Measurements from ENCODE around the gene SPOUT1. TPM values are rescaled to one million over a fixed set of nuclear protein-coding genes. Genes with fewer than 3 reads are reported as not detected.
"Not testable (repeated sequence)": the region's sequence is repeated elsewhere in the genome, so short reads cannot be mapped to it uniquely, and the experiment has no call there.

The SPOUT1 gene, protein sequence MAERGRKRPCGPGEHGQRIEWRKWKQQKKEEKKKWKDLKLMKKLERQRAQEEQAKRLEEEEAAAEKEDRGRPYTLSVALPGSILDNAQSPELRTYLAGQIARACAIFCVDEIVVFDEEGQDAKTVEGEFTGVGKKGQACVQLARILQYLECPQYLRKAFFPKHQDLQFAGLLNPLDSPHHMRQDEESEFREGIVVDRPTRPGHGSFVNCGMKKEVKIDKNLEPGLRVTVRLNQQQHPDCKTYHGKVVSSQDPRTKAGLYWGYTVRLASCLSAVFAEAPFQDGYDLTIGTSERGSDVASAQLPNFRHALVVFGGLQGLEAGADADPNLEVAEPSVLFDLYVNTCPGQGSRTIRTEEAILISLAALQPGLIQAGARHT
- 35.0 TPM for total RNA-seq
- long read RNA-seq, full-length matches to known transcripts, result 100 of 146 reads
- long read RNA-seq, partial matches to known transcripts, result 7 of 146 reads
- long read RNA-seq, other reads (novel, unspliced or antisense), result 39 of 146 reads

DNA sequence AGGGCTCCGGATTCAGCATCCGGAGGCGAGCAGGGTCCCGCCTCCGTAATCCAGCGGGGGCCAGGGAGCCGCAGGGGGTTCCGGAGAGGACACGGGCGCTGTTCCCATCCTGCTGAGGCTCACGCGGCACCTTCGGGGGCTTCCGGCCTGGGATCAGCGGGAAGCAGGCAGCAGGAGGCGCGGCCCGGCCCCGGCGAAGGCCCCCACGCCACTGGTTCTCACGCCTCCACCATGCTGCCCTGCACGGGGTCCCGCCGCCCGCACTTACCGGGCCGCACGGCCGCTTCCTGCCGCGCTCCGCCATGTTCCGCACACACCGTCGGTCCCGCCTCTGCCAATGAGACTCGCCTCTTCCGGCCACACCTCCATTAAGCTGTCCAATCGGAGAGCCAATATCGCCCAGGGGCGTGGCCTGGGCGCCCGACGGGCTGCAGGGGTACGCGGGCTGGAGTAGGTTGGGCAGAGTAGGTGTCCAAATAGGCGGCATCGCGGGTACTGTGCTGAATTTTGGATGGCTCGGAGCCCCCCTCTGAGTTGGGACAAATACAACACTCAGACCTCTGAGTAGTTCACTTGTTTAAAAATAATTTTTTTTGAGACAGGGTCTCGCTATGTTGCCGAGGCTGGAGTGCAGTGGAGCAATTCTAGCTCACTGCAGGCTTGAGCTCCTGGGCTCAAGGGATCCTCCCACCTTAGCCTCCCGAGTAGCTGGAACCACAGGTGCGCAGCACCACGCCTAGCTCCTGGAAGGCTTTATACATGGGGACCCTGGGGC lies at the start of gene SPOUT1:
TSS of gene SPOUT1 (minus strand) at position 318 of the 775 bp plus-strand sequence. CDS start at position 304, 14 bp downstream.
- DNase-seq (ENCODE audit: low spot score), result peak; percentile 97

DNA sequence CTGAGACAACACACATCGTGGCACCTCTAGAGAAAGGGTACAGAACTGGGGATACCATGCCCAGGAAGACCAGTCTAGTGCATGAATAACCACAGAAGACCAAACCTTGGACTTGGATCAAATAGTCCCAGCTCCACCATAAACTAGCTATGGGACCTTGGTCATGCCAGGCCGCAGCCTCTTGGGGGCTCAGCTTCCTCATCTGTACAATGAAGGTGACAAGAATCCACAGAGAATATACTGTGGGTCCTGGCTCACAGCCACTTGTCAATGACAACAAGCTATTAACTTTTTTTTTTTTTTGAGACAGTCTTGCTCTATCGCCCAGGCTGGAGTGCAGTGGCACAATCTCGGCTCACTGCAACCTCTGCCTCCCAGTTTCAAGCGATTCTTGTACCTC lies 48.3 kb upstream of the SPOUT1 start:
- no peak for DNase-seq (ENCODE audit: low spot score)

DNA sequence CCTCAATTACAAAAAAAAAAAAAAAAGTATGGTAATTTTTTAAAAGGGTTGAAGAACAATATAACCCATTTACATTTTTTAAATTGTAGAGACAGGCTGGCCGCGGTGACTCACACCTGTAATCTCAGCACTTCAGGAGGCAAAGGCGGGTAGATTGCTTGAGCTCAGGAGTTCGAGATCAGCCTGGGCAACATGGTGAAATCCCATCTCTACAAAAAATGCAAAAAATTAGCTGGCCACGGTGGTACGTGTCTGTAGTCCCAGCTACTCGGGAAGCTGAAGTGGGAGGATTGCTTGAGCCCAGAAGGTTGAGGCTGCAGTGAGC lies 41.3 kb upstream of the SPOUT1 start:
- not testable (repeated sequence) for DNase-seq (ENCODE audit: low spot score)

DNA sequence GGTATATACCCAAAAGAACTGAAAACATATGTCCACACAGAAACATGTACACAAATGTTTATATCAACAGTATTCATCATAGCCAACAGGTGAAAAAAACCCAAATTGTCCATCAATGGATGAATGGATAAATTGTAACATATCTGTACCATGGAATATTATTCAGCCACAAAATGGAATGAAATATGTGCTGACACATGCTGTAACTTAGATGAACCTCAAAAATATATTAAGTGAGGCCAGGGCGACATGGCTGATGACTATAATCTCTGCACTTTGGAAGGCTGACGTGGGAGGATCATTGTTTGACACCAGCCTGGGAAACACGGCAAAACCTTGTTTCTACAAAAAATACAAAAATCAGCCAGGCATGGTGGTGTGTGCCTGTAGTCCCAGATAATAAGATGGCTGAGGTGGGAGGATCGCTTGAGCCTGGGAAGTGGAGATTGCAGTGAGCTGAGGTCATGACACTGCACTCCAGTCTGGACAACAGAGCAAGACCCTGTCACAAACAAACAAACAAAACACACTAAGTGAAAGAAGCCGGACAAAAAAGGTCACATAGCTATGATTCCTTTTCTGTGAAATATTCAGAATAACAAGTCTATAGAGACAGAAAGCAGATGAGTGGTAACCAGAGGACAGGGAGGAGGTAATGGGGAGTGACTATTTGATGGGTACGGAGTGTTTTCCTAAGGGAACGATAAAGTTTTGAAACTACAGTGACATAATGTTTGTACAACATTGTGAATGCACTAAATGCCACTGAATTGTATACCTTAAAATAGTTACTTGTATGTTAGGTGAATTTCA lies 40.7 kb upstream of the SPOUT1 start:
- no peak for DNase-seq (ENCODE audit: low spot score)

DNA sequence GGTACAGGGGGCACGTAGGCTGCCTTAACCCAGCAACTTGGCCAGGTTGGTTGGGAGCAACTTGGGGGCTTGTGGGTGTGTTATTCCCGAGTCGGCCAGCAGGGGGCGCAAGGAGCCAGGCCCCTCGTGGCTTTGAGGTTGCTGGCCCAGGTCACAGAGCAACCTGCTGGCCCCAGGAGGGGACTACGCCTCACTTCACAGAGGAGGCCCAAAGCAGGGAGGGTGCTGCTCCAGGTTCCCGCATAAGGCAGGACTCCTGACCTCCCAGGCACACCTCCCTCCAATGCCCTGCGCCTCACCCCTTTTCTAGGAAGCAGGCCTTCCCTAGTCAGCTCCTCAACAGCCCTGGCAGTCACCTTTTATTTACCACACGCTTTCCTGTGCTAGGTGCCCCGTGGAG lies 34.1 kb upstream of the SPOUT1 start:
- DNase-seq (ENCODE audit: low spot score), result peak; percentile 93

DNA sequence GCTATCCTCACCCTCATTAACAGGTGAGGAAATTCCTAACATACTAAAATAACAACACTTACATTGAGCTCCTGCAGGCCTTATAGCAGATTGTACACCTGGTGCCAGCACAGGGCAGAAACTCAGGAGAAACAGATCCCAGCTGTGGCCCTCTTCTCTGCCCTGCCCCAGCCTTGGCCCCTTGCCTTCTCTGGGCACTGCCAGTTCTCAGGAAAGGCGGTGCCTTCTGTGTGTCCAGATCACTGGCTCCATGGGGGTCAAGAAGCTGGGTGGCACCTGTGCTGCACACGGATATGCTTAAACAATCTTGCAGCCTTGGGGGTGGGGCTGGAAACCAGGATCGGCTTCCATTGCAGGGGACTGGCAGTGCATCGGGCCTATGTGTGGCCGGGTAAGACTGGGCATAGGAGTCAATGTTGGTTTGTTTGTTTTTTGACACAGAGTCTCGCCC lies 32.8 kb upstream of the SPOUT1 start:
- no peak for DNase-seq (ENCODE audit: low spot score)

DNA sequence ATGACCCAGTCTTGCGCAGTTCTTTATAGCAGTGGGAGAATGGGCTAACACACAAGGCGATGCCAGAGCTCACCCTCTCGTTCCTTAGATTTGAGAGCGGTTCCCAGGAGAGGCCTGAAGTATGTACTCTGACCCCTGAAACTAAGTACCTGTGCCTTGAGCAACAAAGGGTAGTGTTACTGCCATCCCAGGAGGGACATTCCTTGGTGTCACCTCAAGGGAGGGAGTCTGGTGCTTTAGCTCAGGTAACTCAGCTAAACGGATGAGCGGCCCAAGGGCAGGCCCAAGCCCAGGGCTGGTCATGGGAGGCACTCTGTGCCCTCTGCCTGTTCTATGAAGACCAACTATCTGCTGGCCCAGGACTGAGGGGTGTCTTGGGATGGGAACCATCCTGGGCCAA lies 31.9 kb upstream of the SPOUT1 start:
- no peak for DNase-seq (ENCODE audit: low spot score)

DNA sequence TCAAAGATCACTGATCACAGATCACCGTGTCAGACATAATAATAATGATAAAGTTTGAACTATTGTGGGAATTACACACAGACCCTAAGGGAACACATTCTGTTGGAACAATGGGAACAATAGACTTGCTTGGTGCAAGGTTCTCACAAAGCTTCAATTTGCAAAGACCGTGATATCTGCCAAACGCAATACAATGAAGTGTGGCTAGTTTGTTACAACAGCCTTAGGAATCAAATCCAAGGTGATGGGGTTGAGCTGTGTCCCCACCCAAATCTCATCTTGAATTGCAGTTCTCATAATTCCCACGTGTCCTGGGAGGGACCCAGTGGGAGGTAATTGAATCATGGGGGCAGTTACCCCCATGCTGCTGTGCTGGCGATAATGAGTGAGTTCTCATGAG lies 31.3 kb upstream of the SPOUT1 start:
- DNase-seq (ENCODE audit: low spot score), result no peak

DNA sequence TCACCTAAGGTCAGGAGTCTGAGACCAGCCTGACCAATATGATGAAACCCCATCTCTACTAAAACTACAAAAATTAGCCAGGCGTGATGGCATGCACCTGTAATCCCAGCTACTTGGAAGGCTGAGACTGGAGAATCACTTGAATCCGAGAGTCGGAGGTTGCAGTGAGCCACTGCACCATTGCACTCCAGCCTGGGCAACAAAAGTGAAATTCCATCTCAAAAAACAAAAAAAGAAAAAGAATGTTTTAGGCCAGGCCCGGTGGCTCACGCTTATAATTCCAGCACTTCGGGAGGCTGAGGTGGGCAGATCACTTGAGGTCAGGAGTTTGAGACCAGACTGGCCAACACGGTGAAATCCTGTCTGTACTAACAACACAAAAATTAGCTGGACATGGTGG lies 28.9 kb upstream of the SPOUT1 start:
- DNase-seq (ENCODE audit: low spot score), result not testable (repeated sequence)

DNA sequence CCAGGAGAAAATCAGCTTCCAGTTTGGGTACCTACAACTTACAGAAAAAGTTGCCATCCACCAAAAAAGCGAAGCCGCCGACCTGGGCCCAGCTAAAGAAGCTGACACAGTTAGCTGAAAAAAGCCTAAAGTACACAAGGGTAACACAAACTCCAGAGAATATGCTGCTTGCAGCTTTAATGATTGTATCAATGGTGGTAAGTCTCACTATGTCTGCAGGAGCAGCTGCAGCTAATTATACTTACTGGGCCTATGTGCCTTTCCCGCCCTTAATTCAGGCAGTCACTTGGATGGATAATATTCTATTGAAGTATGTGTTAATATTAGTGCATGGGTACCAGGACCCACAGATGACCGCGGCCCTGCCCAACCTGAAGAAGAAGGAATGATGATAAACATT lies 24.9 kb upstream of the SPOUT1 start:
- not testable (repeated sequence) for DNase-seq (ENCODE audit: low spot score)

DNA sequence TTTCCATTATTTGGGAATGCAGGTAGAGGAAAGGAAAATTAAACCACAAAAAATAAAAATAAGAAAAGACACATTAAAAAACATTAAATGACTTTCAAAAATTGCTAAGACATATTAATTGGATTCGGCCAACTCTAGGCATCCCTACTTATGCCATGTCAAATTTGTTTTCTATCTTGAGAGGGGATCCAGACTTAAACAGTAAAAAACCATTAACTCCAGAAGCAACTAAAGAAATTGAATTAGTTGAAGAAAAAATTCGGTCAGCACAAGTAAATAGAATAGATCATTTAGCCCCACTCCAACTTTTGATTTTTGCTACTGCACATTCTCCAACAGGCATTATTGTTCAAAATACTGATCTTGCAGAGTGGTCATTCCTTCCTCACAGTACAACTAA lies 23.1 kb upstream of the SPOUT1 start:
- DNase-seq (ENCODE audit: low spot score), result not testable (repeated sequence)

DNA sequence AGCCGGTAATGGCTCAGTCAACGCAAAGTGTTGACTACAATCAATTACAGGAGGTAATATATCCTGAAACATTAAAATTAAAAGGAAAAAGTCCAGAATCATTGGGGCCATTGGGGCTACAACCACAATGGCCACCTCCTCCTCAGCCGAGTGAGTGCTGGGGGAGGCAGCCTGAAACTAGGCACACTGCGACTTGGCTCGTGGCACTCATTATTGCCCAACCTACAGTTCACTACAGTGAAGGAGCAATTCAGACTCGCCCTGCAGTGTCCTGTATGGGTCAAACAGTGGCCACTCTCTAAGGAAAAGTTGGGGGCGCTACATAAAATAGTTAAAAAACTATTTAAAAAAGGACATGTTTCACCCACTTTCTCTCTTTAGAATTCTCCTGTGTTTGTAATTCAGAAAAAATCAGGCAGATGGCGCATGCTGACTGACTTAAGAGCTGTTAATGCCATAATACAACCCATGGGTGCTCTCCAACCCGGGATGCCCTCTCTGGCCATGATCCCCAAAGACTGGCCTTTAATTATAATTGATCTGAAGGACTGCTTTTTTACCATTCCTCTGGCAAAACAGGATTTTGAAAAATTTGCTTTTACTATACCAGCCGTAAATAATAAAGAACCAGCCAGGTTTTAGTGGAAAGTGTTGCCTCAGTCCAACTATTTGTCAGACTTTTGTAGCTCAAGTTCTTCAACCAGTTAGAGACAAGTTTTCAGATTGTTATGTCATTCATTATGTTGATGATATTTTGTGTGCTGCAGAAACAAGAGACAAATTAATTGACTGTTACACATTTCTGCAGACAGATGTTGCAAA lies 22.4 kb upstream of the SPOUT1 start:
- DNase-seq (ENCODE audit: low spot score), result not testable (repeated sequence)

DNA sequence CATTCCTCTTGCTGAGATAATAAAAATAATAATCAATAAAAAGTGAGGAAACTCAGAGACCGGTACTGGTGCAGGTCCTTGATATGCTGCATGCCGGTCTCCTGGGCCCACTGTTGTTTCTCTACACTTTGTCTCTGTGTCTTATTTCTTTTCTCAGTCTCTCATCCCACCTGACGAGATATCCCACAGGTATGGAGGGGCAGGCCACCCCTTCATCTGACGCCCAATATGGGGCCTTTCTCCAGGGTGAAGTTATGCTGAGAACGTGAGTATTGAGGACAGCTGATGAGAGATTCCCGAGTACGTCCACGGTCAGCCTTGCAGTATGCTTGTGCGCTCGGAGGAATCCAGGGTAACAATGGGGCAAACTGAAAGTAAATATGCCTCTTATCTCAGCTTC lies 21.4 kb upstream of the SPOUT1 start:
- not testable (repeated sequence) for DNase-seq (ENCODE audit: low spot score)

DNA sequence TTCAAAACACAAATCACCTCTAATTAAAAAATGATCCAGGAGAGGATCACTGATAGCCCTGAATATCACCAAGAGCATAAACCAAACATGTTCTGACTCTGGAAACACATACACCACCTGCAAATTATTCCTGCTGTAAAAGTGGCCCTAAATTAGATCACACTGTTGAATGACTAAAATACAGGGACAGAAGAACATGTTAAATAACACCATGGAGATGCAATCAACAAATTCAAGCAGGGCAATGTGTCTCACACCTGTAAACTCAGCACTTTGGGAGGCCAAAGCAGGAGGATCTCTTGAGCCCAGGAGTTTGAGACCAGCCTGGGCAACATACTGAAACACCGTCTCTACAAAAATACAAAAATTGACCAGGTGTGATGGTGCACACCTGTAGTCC lies 18.2 kb upstream of the SPOUT1 start:
- no peak for DNase-seq (ENCODE audit: low spot score)

DNA sequence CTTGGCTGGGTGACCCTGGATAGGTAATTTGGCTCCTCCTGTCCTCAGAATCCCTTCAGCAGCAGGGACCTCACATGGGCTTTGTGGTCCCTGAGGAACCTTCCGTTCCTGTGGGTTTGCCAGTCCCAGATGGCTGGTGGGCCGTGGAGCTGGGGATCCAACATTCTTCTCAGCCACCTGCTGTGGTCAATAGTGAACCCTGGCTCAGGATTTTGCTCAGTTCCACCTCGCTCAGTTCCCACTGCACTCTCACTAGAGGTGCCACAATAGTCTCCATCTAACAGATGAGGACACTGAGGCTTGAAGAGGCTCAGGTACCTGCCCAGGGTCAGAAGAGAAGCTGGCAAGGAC lies 17.1 kb upstream of the SPOUT1 start:
- DNase-seq (ENCODE audit: low spot score), result no peak

DNA sequence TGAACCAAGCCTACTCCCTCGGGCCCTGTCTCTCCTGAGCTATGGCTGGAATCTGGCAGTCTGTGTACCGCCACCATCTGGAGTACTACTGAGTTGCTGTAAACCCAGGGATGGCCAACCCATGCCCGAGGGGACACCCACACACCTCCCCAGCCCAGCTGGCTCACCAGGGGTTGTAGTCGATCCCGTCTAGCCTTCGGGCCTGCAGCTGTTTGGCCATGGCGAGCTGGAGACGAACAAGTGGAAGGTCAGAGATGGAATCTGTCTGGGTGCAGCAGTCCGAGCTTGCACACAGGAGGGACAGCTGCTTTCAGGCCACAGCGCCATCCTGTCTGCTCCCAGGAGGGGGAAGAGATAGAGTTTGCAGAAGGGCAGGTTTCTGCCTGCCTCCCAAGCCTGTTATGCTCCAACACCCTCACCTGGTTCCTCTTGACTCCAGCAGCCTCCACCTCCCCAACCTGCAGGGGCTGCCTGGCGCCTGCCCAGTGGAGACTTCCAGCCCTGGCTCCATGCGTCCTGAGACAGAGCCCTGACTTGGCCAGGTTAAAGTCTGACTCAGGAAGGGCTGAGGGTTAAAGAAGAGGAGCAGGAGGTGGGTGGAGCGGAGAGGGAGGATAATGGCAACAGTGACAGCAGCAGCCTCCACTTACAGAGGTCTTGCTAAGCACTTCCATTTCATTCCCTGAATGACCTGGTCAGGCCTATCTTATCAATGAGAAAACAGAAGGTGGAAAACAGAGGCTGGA lies 15.8 kb upstream of the SPOUT1 start:
- no peak for DNase-seq (ENCODE audit: low spot score)

DNA sequence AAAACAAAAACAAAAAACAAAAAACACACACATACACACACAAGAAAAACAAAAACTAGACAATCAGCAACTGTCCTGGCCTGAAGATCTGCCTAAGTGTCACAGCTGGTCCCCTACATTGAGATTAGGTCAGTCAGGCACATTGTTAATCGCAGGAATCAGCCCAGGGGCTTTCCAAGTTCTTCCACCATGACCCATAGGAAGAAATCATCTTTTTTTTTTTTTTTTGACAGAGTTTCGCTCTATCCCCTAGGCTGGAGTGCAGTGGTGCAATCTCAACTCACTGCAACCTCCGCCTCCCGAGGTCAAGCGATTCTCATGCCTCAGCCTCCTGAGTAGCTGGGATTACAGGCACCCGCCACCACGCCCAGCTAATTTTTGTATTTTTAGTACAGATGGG lies 13.6 kb upstream of the SPOUT1 start:
- not testable (repeated sequence) for DNase-seq (ENCODE audit: low spot score)

DNA sequence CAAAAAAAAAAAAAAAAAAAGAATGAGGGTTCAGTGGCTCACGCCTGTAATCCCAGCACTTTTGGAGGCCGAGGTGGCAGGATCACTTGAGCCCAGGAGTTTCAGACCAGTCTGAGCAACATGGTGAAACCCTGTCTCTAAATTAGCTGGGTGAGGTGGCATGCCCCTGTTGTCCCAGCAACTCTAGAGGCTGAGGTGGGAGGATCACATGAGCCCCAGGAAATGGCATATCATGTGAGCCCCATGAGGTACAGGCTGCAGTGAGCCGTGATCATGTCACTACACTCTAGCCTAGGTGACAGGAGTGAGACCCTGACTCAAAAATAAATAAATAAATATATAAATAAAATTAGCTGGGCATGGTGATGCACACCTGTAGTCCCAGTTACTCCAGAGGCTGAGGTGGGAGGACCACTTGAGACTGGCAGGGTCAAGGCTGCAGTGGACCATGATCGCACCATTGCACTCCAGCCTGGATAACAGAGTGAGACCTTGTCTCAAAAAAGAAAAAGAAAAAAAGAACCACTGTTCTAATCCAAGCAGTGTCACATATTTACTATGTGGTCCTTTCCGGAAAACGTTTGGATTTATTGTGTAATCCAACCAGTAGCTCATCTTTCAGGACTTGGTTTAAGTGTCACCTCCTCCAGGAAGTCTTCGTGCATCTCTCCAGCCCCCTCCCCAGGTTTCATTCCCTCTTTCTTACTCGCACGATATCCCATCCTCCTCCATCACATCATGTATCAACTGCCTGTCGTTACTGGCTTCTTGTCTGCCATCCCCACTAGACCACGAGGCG lies 12.3 kb upstream of the SPOUT1 start:
- no peak for DNase-seq (ENCODE audit: low spot score)

DNA sequence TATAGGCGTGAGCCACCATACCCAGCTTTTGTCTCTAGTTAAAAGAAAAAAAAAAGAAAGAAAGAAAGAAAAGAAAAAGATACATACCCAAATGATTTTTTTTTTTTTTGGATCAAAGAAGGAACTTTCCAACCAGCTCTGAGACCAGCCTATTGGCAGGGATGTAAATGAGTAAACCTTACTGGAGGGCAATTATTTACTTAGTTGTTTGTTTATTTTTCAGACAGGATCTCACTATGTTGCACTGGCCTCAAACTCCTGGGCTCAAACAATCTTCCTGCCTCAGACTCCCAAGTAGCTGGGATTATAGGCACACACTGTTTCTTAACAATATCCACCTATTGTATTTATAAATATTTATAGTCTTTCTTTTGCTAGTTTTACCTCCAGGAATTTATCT lies 10.9 kb upstream of the SPOUT1 start:
- DNase-seq (ENCODE audit: low spot score), result no peak
